ENCODE results near the gene STXBP2.

DNA sequence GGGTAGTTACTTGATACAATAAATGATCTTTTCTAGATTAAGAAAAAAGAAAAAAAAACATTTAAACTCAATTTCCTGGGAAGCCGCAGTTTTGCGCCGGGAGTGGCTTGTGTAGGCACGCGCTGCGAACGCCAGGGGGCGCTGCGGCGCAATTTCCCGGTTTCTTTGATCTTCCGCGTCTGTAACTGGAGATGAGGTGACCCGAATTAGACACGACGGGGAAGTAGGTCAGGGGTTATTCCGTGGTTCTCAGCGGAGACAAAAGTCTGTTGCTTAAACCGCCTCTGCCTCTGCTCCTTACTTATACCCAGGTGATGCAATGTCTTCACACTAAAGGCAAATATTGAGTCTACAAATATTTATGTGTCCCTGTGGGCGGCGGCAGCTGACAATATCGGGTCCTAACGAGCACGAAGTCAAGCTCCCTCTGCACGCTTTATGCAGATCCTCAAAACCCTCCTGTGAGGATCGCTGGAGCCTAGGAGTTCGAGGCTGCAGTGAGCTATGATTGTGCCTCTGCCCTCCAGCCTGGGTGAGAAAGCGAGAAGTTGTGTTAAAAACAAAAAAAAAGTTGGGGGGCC is 15.2 kb downstream of the STXBP2 start:
- TF ChIP-seq, protein P1, sequence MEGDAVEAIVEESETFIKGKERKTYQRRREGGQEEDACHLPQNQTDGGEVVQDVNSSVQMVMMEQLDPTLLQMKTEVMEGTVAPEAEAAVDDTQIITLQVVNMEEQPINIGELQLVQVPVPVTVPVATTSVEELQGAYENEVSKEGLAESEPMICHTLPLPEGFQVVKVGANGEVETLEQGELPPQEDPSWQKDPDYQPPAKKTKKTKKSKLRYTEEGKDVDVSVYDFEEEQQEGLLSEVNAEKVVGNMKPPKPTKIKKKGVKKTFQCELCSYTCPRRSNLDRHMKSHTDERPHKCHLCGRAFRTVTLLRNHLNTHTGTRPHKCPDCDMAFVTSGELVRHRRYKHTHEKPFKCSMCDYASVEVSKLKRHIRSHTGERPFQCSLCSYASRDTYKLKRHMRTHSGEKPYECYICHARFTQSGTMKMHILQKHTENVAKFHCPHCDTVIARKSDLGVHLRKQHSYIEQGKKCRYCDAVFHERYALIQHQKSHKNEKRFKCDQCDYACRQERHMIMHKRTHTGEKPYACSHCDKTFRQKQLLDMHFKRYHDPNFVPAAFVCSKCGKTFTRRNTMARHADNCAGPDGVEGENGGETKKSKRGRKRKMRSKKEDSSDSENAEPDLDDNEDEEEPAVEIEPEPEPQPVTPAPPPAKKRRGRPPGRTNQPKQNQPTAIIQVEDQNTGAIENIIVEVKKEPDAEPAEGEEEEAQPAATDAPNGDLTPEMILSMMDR (IDR thresholded peaks at IDR 0.05): peak; percentile 96
- TF ChIP-seq EZH2 (IDR thresholded peaks at IDR 0.05): no peak
